Measurements from ENCODE around the gene SPIRE2. TPM values are rescaled to one million over a fixed set of nuclear protein-coding genes. Genes with fewer than 3 reads are reported as not detected.

Gene SPIRE2
- total and polyA plus RNA-seq, 2 of the 13 experiments (the other 11 are each of a cell fraction or from before 2014, with no cell fraction given) = 13.3 to 37.5 TPM

GRCh38 chr16:89873109-89873971, 45.1 kb downstream of the SPIRE2 start, which contains the start of gene TCF25 (continued):
- TF ChIP-seq IRF9 (CRISPR knock-in tag; IDR thresholded peaks at IDR 0.05; ENCODE audit: borderline replicate concordance) (peak; percentile 66), MAFF (IDR thresholded peaks at IDR 0.05; ENCODE audit: low read depth, low read length) (no peak), SIX4 (CRISPR knock-in tag; IDR thresholded peaks at IDR 0.05) (no peak; the same call in 1 of the 2 replicates), NCOA5 (CRISPR knock-in tag; IDR thresholded peaks at IDR 0.05) (no peak), NCOR1 (IDR thresholded peaks at IDR 0.05; ENCODE audit: borderline replicate concordance, low read length) (no peak), HOXA7 (CRISPR knock-in tag; IDR thresholded peaks at IDR 0.05) (no peak), NCOA2 (CRISPR knock-in tag; IDR thresholded peaks at IDR 0.05) (peak; percentile 11; the same call in 1 of the 2 replicates), JUND (CRISPR knock-in tag; IDR thresholded peaks at IDR 0.05) (no peak; the same call in 1 of the 2 replicates), RFX3 (CRISPR knock-in tag; IDR thresholded peaks at IDR 0.05) (no peak), ZNF766 (CRISPR knock-in tag; IDR thresholded peaks at IDR 0.05; ENCODE audit: borderline replicate concordance) (peak; percentile 88; the same call in 1 of the 2 replicates), ZBTB20 (CRISPR knock-in tag; IDR thresholded peaks at IDR 0.05; ENCODE audit: borderline replicate concordance, low read depth) (peak; percentile 27; the same call in 1 of the 2 replicates), ZNF451 (CRISPR knock-in tag; IDR thresholded peaks at IDR 0.05) (peak; percentile 95), ZNF891 (CRISPR knock-in tag; IDR thresholded peaks at IDR 0.05) (peak; percentile 96), IRX3 (CRISPR knock-in tag; IDR thresholded peaks at IDR 0.05; ENCODE audit: borderline replicate concordance, low read depth) (peak; percentile 94; the same call in 1 of the 2 replicates), ZNF781 (CRISPR knock-in tag; IDR thresholded peaks at IDR 0.05; ENCODE audit: borderline replicate concordance, not compliant biosample characterization) (no peak), SIN3A (IDR thresholded peaks at IDR 0.05; ENCODE audit: borderline replicate concordance, low read depth, low read length) (no peak), SP140L (CRISPR knock-in tag; IDR thresholded peaks at IDR 0.05; ENCODE audit: borderline replicate concordance) (no peak), BRCA1 (CRISPR knock-in tag; IDR thresholded peaks at IDR 0.05) (peak; percentile 95; the same call in 1 of the 2 replicates), GTF2F1 (IDR thresholded peaks at IDR 0.05; ENCODE audit: low read length) (0 out of 2 replicates have a peak, but pooled peaks have one; percentile 31), MEIS1 (CRISPR knock-in tag; IDR thresholded peaks at IDR 0.05; ENCODE audit: borderline replicate concordance) (no peak; the same call in 1 of the 2 replicates), MEF2D (CRISPR knock-in tag; IDR thresholded peaks at IDR 0.05) (peak; percentile 57; the same call in 1 of the 2 replicates), ZNF784 (CRISPR knock-in tag; IDR thresholded peaks at IDR 0.05; ENCODE audit: borderline replicate concordance) (peak; percentile 19; the same call in 1 of the 2 replicates), SP4 (CRISPR knock-in tag; IDR thresholded peaks at IDR 0.05) (no peak; the same call in 1 of the 2 replicates)
- TF ChIP-seq, protein P1, sequence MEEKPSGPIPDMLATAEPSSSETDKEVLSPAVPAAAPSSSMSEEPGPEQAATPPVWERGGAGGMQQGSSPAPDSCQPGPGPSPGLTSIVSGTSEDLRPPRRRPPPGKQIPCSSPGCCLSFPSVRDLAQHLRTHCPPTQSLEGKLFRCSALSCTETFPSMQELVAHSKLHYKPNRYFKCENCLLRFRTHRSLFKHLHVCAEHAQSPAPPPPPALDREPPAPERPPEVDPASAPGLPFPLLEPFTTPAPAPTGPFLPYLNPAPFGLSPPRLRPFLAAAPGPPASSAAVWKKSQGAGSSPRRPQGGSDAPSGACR (CRISPR knock-in tag; IDR thresholded peaks at IDR 0.05) = no peak
- TF ChIP-seq, protein P2, sequence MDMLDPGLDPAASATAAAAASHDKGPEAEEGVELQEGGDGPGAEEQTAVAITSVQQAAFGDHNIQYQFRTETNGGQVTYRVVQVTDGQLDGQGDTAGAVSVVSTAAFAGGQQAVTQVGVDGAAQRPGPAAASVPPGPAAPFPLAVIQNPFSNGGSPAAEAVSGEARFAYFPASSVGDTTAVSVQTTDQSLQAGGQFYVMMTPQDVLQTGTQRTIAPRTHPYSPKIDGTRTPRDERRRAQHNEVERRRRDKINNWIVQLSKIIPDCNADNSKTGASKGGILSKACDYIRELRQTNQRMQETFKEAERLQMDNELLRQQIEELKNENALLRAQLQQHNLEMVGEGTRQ (IDR thresholded peaks at IDR 0.05; ENCODE audit: low read depth, low read length) = no peak
- TF ChIP-seq, protein P2 (CRISPR knock-in tag; IDR thresholded peaks at IDR 0.05; ENCODE audit: borderline replicate concordance) = peak; percentile 54; the same call in 1 of the 2 replicates

All from HepG2 (cell line).